Smooth muscle cell (in vitro differentiated cells): ENCODE data around the gene SPAG16. TPM values are rescaled to one million over a fixed set of nuclear protein-coding genes. Genes with fewer than 3 reads are reported as not detected.

Source experiments
- DNase-seq: peaks from one replicate; lab custom pipeline; 2025; ENCODE audit not compliant: unreplicated experiment; lab: John Stamatoyannopoulos, UW
- H2AFZ ChIP-seq: fragments of 200-600 bp; sonication (generic); 2 replicates; pipeline ENCODE4 v1.6.0; 2016; ENCODE audit warnings: antibody characterized with exemption, low read depth, mild to moderate bottlenecking
- H3F3A ChIP-seq: fragments of 200-600 bp; sonication (generic); 2 replicates; pipeline ENCODE4 v1.6.0; 2017; ENCODE audit warnings: antibody characterized with exemption, low read depth
- H3K27ac ChIP-seq: fragments of 200-600 bp; sonication (generic); 2 replicates; pipeline ENCODE4 v1.5.1; 2016; ENCODE audit warnings: low read depth, mild to moderate bottlenecking
- H3K27me3 ChIP-seq: fragments of 200-600 bp; sonication (generic); 2 replicates; pipeline ENCODE4 v1.6.1; 2016; ENCODE audit warnings: low read depth, mild to moderate bottlenecking
- H3K36me3 ChIP-seq: fragments of 200-600 bp; sonication (generic); 2 replicates; pipeline ENCODE4 v1.5.1; 2016; ENCODE audit warnings: low read depth
- H3K4me1 ChIP-seq: fragments of 200-600 bp; sonication (generic); 2 replicates; pipeline ENCODE4 v1.5.1; 2016; ENCODE audit warnings: low read depth
- H3K4me2 ChIP-seq: fragments of 200-600 bp; sonication (generic); 2 replicates; pipeline ENCODE4 v1.6.0; 2016; ENCODE audit warnings: mild to moderate bottlenecking
- H3K4me3 ChIP-seq: fragments of 200-600 bp; sonication (generic); 2 replicates; pipeline ENCODE4 v1.5.1; 2016; ENCODE audit warnings: mild to moderate bottlenecking
- H3K79me2 ChIP-seq: fragments of 200-600 bp; sonication (generic); 2 replicates; pipeline ENCODE4 v1.6.0; 2016; ENCODE audit warnings: low read depth, mild to moderate bottlenecking
- H3K9ac ChIP-seq: fragments of 200-600 bp; sonication (generic); 2 replicates; pipeline ENCODE4 v1.6.0; 2016; ENCODE audit warnings: low read depth
- H3K9me3 ChIP-seq: fragments of 200-600 bp; sonication (generic); replicated peaks from 2 replicates; pipeline ENCODE4 v1.5.1; 2016; ENCODE audit warnings: low read depth
- H4K20me1 ChIP-seq: fragments of 200-600 bp; sonication (generic); 2 replicates; pipeline ENCODE4 v1.6.0; 2016; ENCODE audit warnings: low read depth
- WGBS: methylation state at CpG from one replicate; pipeline ENCODE4 v1.1.7; 2016; ENCODE audit warnings: low lambda C conversion rate; 5-methylcytosine and 5-hydroxymethylcytosine counted together
- polyA plus RNA-seq: library from polyadenylated mRNA; unstranded; fragments of >200 nt; fragmentation: Nextera tagmentation; extraction: Ambion mirVana; gene quantifications from 2 replicates; pipeline ENCODE4 v1.2.1, GENCODE V29; 2016
- total RNA-seq: library from RNA; depleted of rRNA; stranded (reverse); fragments of >200 nt; gene quantifications from 2 replicates; pipeline ENCODE4 v1.2.3, GENCODE V29; 2014
- TF ChIP-seq, protein P1 (sequence below): fragments of 200-600 bp; sonication (generic); IDR thresholded peaks from 2 replicates; pipeline ENCODE4 v1.5.1; 2017; ENCODE audit warnings: borderline replicate concordance, mild to moderate bottlenecking, antibody characterized with exemption; ENCODE audit not compliant: insufficient read depth, poor library complexity, severe bottlenecking

The SPAG16 gene
- total and polyA plus RNA-seq, 2 experiments from 2014 or later = 32.1 to 40.6 TPM

DNA sequence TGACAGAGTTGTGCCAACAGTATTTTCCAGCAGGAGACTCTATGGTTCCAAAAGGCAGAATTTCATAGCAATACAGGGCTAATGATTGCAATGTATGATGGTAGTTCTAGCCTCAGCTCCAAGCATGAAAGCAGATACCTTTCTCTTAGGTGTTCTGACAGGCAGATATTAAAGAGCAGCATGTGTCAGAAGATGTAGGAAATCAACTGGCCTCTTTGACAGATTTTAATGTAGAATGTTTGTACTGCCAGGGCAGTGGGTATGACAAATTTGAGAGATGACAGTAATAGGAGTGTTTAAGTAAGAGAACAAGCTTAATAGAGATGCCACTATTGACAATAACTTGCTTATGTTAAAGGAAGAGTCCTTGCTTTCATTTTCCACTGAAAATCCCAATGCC is 1105.1 kb downstream of the SPAG16 start:
- TF ChIP-seq, protein P1, sequence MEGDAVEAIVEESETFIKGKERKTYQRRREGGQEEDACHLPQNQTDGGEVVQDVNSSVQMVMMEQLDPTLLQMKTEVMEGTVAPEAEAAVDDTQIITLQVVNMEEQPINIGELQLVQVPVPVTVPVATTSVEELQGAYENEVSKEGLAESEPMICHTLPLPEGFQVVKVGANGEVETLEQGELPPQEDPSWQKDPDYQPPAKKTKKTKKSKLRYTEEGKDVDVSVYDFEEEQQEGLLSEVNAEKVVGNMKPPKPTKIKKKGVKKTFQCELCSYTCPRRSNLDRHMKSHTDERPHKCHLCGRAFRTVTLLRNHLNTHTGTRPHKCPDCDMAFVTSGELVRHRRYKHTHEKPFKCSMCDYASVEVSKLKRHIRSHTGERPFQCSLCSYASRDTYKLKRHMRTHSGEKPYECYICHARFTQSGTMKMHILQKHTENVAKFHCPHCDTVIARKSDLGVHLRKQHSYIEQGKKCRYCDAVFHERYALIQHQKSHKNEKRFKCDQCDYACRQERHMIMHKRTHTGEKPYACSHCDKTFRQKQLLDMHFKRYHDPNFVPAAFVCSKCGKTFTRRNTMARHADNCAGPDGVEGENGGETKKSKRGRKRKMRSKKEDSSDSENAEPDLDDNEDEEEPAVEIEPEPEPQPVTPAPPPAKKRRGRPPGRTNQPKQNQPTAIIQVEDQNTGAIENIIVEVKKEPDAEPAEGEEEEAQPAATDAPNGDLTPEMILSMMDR = no peak
- H3K27me3 ChIP-seq = no peaks in the 10 kb centered on the region
- no peaks in the 10 kb centered on the region for H3K9me3 ChIP-seq
- H2AFZ ChIP-seq = no peak overlapping the region
- H3K36me3 ChIP-seq = no peaks in the 10 kb centered on the region
- no peak overlapping the region for H3K4me2 ChIP-seq
- no peak overlapping the region for H3K27ac ChIP-seq
- no peaks in the 10 kb centered on the region for H3F3A ChIP-seq
- no peaks in the 10 kb centered on the region for H4K20me1 ChIP-seq
- H3K9ac ChIP-seq = no peak overlapping the region
- no peak overlapping the region for H3K4me3 ChIP-seq
- DNase-seq = no peak
- H3K79me2 ChIP-seq = no peaks in the 10 kb centered on the region
- no peaks in the 10 kb centered on the region for H3K4me1 ChIP-seq

- Histone ChIP-seq H3K9ac (no peak overlapping the region), H3K4me1 (no peaks in the 10 kb centered on the region), H4K20me1 (no peaks in the 10 kb centered on the region), H3F3A (no peaks in the 10 kb centered on the region), H3K79me2 (no peaks in the 10 kb centered on the region), H3K9me3 (no peaks in the 10 kb centered on the region), H3K4me3 (no peak overlapping the region), H3K36me3 (no peaks in the 10 kb centered on the region), H2AFZ (no peak overlapping the region), H3K27me3 (no peaks in the 10 kb centered on the region), H3K27ac (no peak overlapping the region), H3K4me2 (no peak overlapping the region)
- DNase-seq = no peak
- TF ChIP-seq, protein P1 = no peak
Observed at GRCh38 chr2:214393796-214394195, 1109.5 kb downstream of the SPAG16 start.

- Histone ChIP-seq H3K9me3 (no peaks in the 10 kb centered on the region), H4K20me1 (no peaks in the 10 kb centered on the region), H3K9ac (no peak overlapping the region), H3F3A (no peaks in the 10 kb centered on the region), H3K4me1 (no peaks in the 10 kb centered on the region), H3K79me2 (no peaks in the 10 kb centered on the region), H3K36me3 (no peaks in the 10 kb centered on the region), H3K27me3 (no peaks in the 10 kb centered on the region), H3K4me3 (no peak overlapping the region), H2AFZ (no peak overlapping the region), H3K4me2 (no peak overlapping the region), H3K27ac (no peak overlapping the region)
- TF ChIP-seq, protein P1 = no peak
- WGBS = 82% methylated on average over 1 of the region's 1 CpG
- DNase-seq = no peak
Observed at GRCh38 chr2:214395040-214395439, 1110.8 kb downstream of the SPAG16 start.

DNA sequence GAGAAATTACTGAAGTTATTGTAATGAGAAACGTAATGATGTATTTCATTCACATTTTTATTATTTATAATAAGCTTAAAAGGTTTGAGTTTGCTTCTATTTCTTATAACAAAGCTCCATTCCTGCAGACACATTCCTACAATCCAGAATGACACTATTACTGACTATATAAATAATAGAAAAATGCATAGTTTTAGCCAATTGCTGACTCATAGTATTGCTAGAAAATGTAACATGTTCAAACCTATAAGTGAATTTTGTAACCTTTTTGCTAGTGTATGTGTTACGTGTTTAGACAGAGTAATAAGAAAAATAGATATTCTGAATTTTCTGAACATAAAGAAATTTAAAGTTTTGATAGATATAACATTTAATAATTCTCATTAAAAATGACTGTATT is 1117.3 kb downstream of the SPAG16 start:
- no peaks in the 10 kb centered on the region for H4K20me1 ChIP-seq
- TF ChIP-seq, protein P1 = no peak
- H2AFZ ChIP-seq = no peak overlapping the region
- H3K36me3 ChIP-seq = no peaks in the 10 kb centered on the region
- no peaks in the 10 kb centered on the region for H3K9me3 ChIP-seq
- DNase-seq = no peak
- WGBS = 83% methylated on average over 2 of the region's 2 CpGs
- H3F3A ChIP-seq = no peaks in the 10 kb centered on the region
- no peaks in the 10 kb centered on the region for H3K79me2 ChIP-seq
- no peak overlapping the region for H3K4me2 ChIP-seq
- H3K27me3 ChIP-seq = peaks cover 6% of the 10 kb centered on the region
- H3K27ac ChIP-seq = no peak overlapping the region
- no peak overlapping the region for H3K4me3 ChIP-seq
- no peak overlapping the region for H3K9ac ChIP-seq
- no peaks in the 10 kb centered on the region for H3K4me1 ChIP-seq
